Tibial artery (tissue), 4 donors: ENCODE results near the gene UBE4B.
A peak's percentile ranks its signal among the peaks of the same experiment; 100 is the strongest.

ENCODE experiments used
- DNase-seq, 2 donors: peaks; one replicate each; pipeline ENCODE4 v3.0.0-alpha.2; 2019
- H3K27ac ChIP-seq, 2 donors: fragments of 200-600 bp; sonication (generic) in 1 of 2; 1 replicate in 1 of 2; 2 replicates in 1 of 2; pipeline ENCODE4 v1.5.1; 2018 to 2019; ENCODE audit warnings: mild to moderate bottlenecking in 1 of 2
- H3K27me3 ChIP-seq, 2 donors: fragments of 200-600 bp; sonication (generic) in 1 of 2; one replicate each; pipeline versions ENCODE4 v1.5.1 to v1.6.0; 2016 to 2019
- H3K36me3 ChIP-seq, 3 donors: fragments of 200-600 bp; sonication (generic) in 2 of 3; one replicate each; pipeline ENCODE4 v1.5.1; 2016 to 2019; ENCODE audit warnings: mild to moderate bottlenecking in 2 of 3
- H3K4me1 ChIP-seq, 4 donors: fragments of 200-600 bp; sonication (generic) in 2 of 4; 1 replicate in 3 of 4; 2 replicates in 1 of 4; pipeline ENCODE4 v1.5.1; 2016 to 2019
- H3K4me3 ChIP-seq, 2 donors: fragments of 200-600 bp; sonication (generic) in 1 of 2; 1 replicate in 1 of 2; 2 replicates in 1 of 2; pipeline ENCODE4 v1.5.1; 2018 to 2019; ENCODE audit warnings: mild to moderate bottlenecking in 2 of 2
- H3K9me3 ChIP-seq, 3 donors: fragments of 200-600 bp; sonication (generic) in 1 of 3; one replicate each; pipeline ENCODE4 v1.5.1; 2016 to 2019
- CTCF ChIP-seq, 2 experiments: fragments of 200-600 bp in 1 of 2; fragments of 450-650 bp in 1 of 2; IDR thresholded peaks; one replicate each; pipeline ENCODE4 v1.5.1; 2017 to 2019; ENCODE audit warnings: antibody characterized with exemption in 2 of 2, mild to moderate bottlenecking in 1 of 2, moderate library complexity in 1 of 2
- intact Hi-C: fragments of 100-400 bp; cut with DNase I; formaldehyde crosslinking; loops from one replicate; pipeline ENCODE4 v1.15.0; 2023; ENCODE audit warnings: low total_unique reads

The UBE4B gene

GRCh38 chr1:10155087-10155712, 122.4 kb downstream of the UBE4B start:
- Histone ChIP-seq H3K36me3 (peaks cover 5 to 58% (median 28%) of the 10 kb centered on the region in 3 donors), H3K4me3 (no peak overlapping the region), H3K9me3 (no peaks in the 10 kb centered on the region), H3K4me1 (peaks cover 0 to 32% (median 5%) of the 10 kb centered on the region in 4 donors), H3K27ac (peak overlapping the region; percentile 36 to 65), H3K27me3 (no peaks in the 10 kb centered on the region)
- intact Hi-C loops = no loop called here
- DNase-seq = peak in 1 of 2 donors; percentile 39
- TF ChIP-seq CTCF (IDR thresholded peaks at IDR 0.05) = no peak

GRCh38 chr1:10160173-10160572, 127.4 kb downstream of the UBE4B start:
- Histone ChIP-seq H3K27me3 (no peaks in the 10 kb centered on the region), H3K27ac (peak overlapping the region; percentile 73 to 76), H3K9me3 (no peaks in the 10 kb centered on the region), H3K4me1 (peaks cover 0 to 27% (median 10%) of the 10 kb centered on the region in 4 donors), H3K4me3 (no peak overlapping the region), H3K36me3 (peaks cover 19 to 71% (median 40%) of the 10 kb centered on the region in 3 donors)
- intact Hi-C loops = no loop called here
- TF ChIP-seq CTCF (IDR thresholded peaks at IDR 0.05) = no peak
- no peak for DNase-seq

- Histone ChIP-seq H3K36me3 (peaks cover 21 to 74% (median 44%) of the 10 kb centered on the region in 3 donors), H3K27me3 (no peaks in the 10 kb centered on the region), H3K9me3 (no peaks in the 10 kb centered on the region), H3K4me1 (peaks cover 0 to 23% (median 10%) of the 10 kb centered on the region in 4 donors), H3K4me3 (no peak overlapping the region), H3K27ac (peak overlapping the region; percentile 73 to 76)
- intact Hi-C loops = no loop called here
- peak in 1 of 2 donors; percentile 32 for DNase-seq
- TF ChIP-seq CTCF (IDR thresholded peaks at IDR 0.05) = no peak
Observed at GRCh38 chr1:10160907-10161490, 128.2 kb downstream of the UBE4B start.

GRCh38 chr1:10161541-10162290, 129.0 kb downstream of the UBE4B start:
- Histone ChIP-seq H3K4me1 (peaks cover 0 to 23% (median 10%) of the 10 kb centered on the region in 4 donors), H3K36me3 (peaks cover 21 to 74% (median 51%) of the 10 kb centered on the region in 3 donors), H3K9me3 (no peaks in the 10 kb centered on the region), H3K27ac (peak overlapping the region; percentile 73 to 76), H3K4me3 (no peak overlapping the region), H3K27me3 (no peaks in the 10 kb centered on the region)
- DNase-seq = peak; percentile 58 to 90
- TF ChIP-seq CTCF (IDR thresholded peaks at IDR 0.05) = no peak
- intact Hi-C loops = no loop called here

- TF ChIP-seq CTCF (IDR thresholded peaks at IDR 0.05) = no peak
- Histone ChIP-seq H3K4me1 (no peaks in the 10 kb centered on the region), H3K27me3 (no peaks in the 10 kb centered on the region), H3K27ac (no peak overlapping the region), H3K36me3 (peaks cover 58 to 97% (median 88%) of the 10 kb centered on the region in 3 donors), H3K4me3 (no peak overlapping the region), H3K9me3 (no peaks in the 10 kb centered on the region)
- DNase-seq = peak in 1 of 2 donors; percentile 21
- intact Hi-C loops = no loop called here
Observed at GRCh38 chr1:10168912-10169514, 136.3 kb downstream of the UBE4B start.
